ENCODE measurements around the gene MYRIP. TPM values are rescaled to one million over a fixed set of nuclear protein-coding genes. Genes with fewer than 3 reads are reported as not detected.

The MYRIP gene
- total and polyA plus RNA-seq, 2 experiments from 2014 or later: 1.5 to 1.8 TPM

DNA sequence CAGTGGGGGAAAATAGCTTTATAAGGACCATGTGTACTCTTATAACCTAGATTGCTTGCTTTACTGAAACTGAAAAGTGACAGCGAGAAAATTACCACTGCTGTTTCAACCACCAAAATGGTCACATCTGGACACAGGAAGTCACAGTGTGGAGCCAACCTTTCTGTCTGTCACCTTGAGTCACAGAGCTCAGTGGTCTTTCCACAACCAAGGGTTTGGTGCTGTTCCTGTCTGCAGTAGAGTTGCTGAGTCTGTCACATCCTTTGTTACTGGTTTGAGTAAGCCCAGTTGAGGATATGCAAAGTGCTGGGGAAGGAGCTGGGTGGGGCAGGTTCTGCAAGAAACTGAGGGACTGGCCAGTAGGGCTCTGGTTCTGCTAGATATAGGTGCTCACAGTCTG is 361.0 kb downstream of the MYRIP start:
- no peaks in the 10 kb centered on the region for H3K27me3 Mint-ChIP-seq (ENCODE audit: insufficient read depth, low read depth, poor library complexity)
- no peaks in the 10 kb centered on the region for H3K36me3 Mint-ChIP-seq (ENCODE audit: low read depth)

More for the DNA sequence above, 361.0 kb downstream of the MYRIP start:
- Mint-ChIP-seq H3K9me3 (no peaks in the 10 kb centered on the region), H3K27ac (no peak overlapping the region), H3K4me3 (no peak overlapping the region), H3K4me1 (peaks cover 4% of the 10 kb centered on the region; the same call in 2 of the 3 replicates)
- Histone ChIP-seq H3K36me3 (ENCODE audit: insufficient read depth) (no peaks in the 10 kb centered on the region), H3K4me2 (no peak overlapping the region), H3K27ac (ENCODE audit: low read depth) (no peak overlapping the region), H3K27me3 (ENCODE audit: insufficient read depth) (no peaks in the 10 kb centered on the region), H3F3A (replicated peaks; ENCODE audit: low read depth) (no peaks in the 10 kb centered on the region), H3K4me1 (ENCODE audit: insufficient read depth) (no peaks in the 10 kb centered on the region; the same call in 1 of the 2 replicates), H3K4me3 (no peak overlapping the region), H3K79me2 (replicated peaks; ENCODE audit: insufficient read depth) (no peaks in the 10 kb centered on the region), H4K20me1 (replicated peaks; ENCODE audit: insufficient read depth) (no peaks in the 10 kb centered on the region), H3K9me2 (ENCODE audit: insufficient read depth) (peaks cover 11% of the 10 kb centered on the region; the same call in 1 of the 2 replicates), H2AFZ (no peak overlapping the region)
- TF ChIP-seq EZH2 (IDR thresholded peaks at IDR 0.05; ENCODE audit: low read depth, unreplicated experiment): no peak
- TF ChIP-seq, protein P1, sequence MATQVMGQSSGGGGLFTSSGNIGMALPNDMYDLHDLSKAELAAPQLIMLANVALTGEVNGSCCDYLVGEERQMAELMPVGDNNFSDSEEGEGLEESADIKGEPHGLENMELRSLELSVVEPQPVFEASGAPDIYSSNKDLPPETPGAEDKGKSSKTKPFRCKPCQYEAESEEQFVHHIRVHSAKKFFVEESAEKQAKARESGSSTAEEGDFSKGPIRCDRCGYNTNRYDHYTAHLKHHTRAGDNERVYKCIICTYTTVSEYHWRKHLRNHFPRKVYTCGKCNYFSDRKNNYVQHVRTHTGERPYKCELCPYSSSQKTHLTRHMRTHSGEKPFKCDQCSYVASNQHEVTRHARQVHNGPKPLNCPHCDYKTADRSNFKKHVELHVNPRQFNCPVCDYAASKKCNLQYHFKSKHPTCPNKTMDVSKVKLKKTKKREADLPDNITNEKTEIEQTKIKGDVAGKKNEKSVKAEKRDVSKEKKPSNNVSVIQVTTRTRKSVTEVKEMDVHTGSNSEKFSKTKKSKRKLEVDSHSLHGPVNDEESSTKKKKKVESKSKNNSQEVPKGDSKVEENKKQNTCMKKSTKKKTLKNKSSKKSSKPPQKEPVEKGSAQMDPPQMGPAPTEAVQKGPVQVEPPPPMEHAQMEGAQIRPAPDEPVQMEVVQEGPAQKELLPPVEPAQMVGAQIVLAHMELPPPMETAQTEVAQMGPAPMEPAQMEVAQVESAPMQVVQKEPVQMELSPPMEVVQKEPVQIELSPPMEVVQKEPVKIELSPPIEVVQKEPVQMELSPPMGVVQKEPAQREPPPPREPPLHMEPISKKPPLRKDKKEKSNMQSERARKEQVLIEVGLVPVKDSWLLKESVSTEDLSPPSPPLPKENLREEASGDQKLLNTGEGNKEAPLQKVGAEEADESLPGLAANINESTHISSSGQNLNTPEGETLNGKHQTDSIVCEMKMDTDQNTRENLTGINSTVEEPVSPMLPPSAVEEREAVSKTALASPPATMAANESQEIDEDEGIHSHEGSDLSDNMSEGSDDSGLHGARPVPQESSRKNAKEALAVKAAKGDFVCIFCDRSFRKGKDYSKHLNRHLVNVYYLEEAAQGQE (IDR thresholded peaks at IDR 0.05; ENCODE audit: unreplicated experiment): no peak
- no peak for TF ChIP-seq ZNF114 (CRISPR knock-in tag; IDR thresholded peaks at IDR 0.05)
- TF ChIP-seq, protein P2, sequence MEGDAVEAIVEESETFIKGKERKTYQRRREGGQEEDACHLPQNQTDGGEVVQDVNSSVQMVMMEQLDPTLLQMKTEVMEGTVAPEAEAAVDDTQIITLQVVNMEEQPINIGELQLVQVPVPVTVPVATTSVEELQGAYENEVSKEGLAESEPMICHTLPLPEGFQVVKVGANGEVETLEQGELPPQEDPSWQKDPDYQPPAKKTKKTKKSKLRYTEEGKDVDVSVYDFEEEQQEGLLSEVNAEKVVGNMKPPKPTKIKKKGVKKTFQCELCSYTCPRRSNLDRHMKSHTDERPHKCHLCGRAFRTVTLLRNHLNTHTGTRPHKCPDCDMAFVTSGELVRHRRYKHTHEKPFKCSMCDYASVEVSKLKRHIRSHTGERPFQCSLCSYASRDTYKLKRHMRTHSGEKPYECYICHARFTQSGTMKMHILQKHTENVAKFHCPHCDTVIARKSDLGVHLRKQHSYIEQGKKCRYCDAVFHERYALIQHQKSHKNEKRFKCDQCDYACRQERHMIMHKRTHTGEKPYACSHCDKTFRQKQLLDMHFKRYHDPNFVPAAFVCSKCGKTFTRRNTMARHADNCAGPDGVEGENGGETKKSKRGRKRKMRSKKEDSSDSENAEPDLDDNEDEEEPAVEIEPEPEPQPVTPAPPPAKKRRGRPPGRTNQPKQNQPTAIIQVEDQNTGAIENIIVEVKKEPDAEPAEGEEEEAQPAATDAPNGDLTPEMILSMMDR (conservative IDR thresholded peaks at IDR 0.05; ENCODE audit: low read depth in 2 of 2): no peak
- TF ChIP-seq POLR2AphosphoS5 (IDR thresholded peaks at IDR 0.05; ENCODE audit: low read depth): no peak
- TF ChIP-seq EZH2phosphoT487 (IDR thresholded peaks at IDR 0.05; ENCODE audit: unreplicated experiment): no peak
- no peak for TF ChIP-seq NANOG (IDR thresholded peaks at IDR 0.05; ENCODE audit: borderline replicate concordance)
- no peak for TF ChIP-seq CREB1 (CRISPR knock-in tag; IDR thresholded peaks at IDR 0.05; ENCODE audit: low read depth)
- TF ChIP-seq JUNB (IDR thresholded peaks at IDR 0.05; ENCODE audit: unreplicated experiment): no peak
- TF ChIP-seq, protein P3, sequence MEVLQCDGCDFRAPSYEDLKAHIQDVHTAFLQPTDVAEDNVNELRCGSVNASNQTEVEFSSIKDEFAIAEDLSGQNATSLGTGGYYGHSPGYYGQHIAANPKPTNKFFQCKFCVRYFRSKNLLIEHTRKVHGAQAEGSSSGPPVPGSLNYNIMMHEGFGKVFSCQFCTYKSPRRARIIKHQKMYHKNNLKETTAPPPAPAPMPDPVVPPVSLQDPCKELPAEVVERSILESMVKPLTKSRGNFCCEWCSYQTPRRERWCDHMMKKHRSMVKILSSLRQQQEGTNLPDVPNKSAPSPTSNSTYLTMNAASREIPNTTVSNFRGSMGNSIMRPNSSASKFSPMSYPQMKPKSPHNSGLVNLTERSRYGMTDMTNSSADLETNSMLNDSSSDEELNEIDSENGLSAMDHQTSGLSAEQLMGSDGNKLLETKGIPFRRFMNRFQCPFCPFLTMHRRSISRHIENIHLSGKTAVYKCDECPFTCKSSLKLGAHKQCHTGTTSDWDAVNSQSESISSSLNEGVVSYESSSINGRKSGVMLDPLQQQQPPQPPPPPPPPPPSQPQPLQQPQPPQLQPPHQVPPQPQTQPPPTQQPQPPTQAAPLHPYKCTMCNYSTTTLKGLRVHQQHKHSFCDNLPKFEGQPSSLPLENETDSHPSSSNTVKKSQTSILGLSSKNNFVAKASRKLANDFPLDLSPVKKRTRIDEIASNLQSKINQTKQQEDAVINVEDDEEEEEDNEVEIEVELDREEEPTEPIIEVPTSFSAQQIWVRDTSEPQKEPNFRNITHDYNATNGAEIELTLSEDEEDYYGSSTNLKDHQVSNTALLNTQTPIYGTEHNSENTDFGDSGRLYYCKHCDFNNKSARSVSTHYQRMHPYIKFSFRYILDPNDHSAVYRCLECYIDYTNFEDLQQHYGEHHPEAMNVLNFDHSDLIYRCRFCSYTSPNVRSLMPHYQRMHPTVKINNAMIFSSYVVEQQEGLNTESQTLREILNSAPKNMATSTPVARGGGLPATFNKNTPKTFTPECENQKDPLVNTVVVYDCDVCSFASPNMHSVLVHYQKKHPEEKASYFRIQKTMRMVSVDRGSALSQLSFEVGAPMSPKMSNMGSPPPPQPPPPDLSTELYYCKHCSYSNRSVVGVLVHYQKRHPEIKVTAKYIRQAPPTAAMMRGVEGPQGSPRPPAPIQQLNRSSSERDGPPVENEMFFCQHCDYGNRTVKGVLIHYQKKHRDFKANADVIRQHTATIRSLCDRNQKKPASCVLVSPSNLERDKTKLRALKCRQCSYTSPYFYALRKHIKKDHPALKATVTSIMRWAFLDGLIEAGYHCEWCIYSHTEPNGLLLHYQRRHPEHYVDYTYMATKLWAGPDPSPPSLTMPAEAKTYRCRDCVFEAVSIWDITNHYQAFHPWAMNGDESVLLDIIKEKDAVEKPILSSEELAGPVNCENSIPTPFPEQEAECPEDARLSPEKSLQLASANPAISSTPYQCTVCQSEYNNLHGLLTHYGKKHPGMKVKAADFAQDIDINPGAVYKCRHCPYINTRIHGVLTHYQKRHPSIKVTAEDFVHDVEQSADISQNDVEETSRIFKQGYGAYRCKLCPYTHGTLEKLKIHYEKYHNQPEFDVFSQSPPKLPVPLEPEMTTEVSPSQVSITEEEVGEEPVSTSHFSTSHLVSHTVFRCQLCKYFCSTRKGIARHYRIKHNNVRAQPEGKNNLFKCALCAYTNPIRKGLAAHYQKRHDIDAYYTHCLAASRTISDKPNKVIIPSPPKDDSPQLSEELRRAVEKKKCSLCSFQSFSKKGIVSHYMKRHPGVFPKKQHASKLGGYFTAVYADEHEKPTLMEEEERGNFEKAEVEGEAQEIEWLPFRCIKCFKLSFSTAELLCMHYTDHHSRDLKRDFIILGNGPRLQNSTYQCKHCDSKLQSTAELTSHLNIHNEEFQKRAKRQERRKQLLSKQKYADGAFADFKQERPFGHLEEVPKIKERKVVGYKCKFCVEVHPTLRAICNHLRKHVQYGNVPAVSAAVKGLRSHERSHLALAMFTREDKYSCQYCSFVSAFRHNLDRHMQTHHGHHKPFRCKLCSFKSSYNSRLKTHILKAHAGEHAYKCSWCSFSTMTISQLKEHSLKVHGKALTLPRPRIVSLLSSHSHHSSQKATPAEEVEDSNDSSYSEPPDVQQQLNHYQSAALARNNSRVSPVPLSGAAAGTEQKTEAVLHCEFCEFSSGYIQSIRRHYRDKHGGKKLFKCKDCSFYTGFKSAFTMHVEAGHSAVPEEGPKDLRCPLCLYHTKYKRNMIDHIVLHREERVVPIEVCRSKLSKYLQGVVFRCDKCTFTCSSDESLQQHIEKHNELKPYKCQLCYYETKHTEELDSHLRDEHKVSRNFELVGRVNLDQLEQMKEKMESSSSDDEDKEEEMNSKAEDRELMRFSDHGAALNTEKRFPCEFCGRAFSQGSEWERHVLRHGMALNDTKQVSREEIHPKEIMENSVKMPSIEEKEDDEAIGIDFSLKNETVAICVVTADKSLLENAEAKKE (CRISPR knock-in tag; IDR thresholded peaks at IDR 0.05): no peak
- no peak for TF ChIP-seq STAT1 (IDR thresholded peaks at IDR 0.05; ENCODE audit: unreplicated experiment)
- TF ChIP-seq, protein P4, sequence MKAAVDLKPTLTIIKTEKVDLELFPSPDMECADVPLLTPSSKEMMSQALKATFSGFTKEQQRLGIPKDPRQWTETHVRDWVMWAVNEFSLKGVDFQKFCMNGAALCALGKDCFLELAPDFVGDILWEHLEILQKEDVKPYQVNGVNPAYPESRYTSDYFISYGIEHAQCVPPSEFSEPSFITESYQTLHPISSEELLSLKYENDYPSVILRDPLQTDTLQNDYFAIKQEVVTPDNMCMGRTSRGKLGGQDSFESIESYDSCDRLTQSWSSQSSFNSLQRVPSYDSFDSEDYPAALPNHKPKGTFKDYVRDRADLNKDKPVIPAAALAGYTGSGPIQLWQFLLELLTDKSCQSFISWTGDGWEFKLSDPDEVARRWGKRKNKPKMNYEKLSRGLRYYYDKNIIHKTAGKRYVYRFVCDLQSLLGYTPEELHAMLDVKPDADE (IDR thresholded peaks at IDR 0.05): no peak
- TF ChIP-seq ZNF331 (CRISPR knock-in tag; IDR thresholded peaks at IDR 0.05; ENCODE audit: low read depth): no peak
- ATAC-seq (no peak), DNase-seq (ENCODE audit: low spot score) (no peak)
